Stomach (tissue), 9 donors: Measurements from ENCODE around the gene CCND1. TPM values are rescaled to one million over a fixed set of nuclear protein-coding genes. Genes with fewer than 3 reads are reported as not detected.

ENCODE experiments used
- DNase-seq, 2 donors: peaks; one replicate each; pipeline versions ENCODE4 v3.0.0 to v3.0.0-alpha.2; 2013 to 2019
- H3K27ac ChIP-seq, 5 donors: fragments of 200-600 bp in 4 of 5; sonication (generic) in 4 of 5; one replicate each; pipeline ENCODE4 v1.5.1; 2013 to 2019; ENCODE audit warnings: mild to moderate bottlenecking in 1 of 5, moderate library complexity in 1 of 5
- H3K27me3 ChIP-seq, 3 donors: fragments of 200-600 bp; sonication (generic); one replicate each; pipeline ENCODE4 v1.5.1; 2017 to 2019; ENCODE audit warnings: mixed run types in 1 of 3
- H3K36me3 ChIP-seq, 4 donors: fragments of 200-600 bp; sonication (generic); 1 replicate in 3 of 4; 2 replicates in 1 of 4; pipeline ENCODE4 v1.5.1; 2016 to 2019
- H3K4me1 ChIP-seq, 4 donors: fragments of 200-600 bp; sonication (generic); one replicate each; pipeline ENCODE4 v1.5.1; 2016 to 2019
- H3K4me3 ChIP-seq, 4 donors: fragments of 200-600 bp; sonication (generic) in 3 of 4; one replicate each; pipeline ENCODE4 v1.5.1; 2016 to 2019; ENCODE audit warnings: mild to moderate bottlenecking in 1 of 4
- H3K9me3 ChIP-seq, 4 donors: fragments of 200-600 bp; sonication (generic); one replicate each; pipeline ENCODE4 v1.5.1; 2016 to 2019
- EP300 ChIP-seq: sonication (generic); formaldehyde crosslinking; IDR thresholded peaks from one replicate; pipeline ENCODE4 v1.6.1; 2017; ENCODE audit warnings: antibody characterized with exemption
- POLR2A ChIP-seq, 4 donors: fragments of 450-650 bp; IDR thresholded peaks; one replicate each; pipeline ENCODE4 v1.6.1; 2016; ENCODE audit warnings: antibody characterized with exemption in 4 of 4, control low read depth in 2 of 4, mild to moderate bottlenecking in 1 of 4, moderate library complexity in 1 of 4
- POLR2AphosphoS5 ChIP-seq, 3 donors: sonication (generic); formaldehyde crosslinking; IDR thresholded peaks; one replicate each; pipeline ENCODE4 v1.6.1; 2016; ENCODE audit warnings: antibody characterized with exemption in 3 of 3
- WGBS, 5 donors: extraction: QIAGEN DNeasy Blood & Tissue Kit in 3 of 5; methylation state at CpG; one replicate each; pipeline versions ENCODE4 v1.1.5 to v1.1.7; 2013 to 2018; 5-methylcytosine and 5-hydroxymethylcytosine counted together
- intact Hi-C: fragments of 100-400 bp; cut with DNase I; formaldehyde crosslinking; loops from one replicate; pipeline ENCODE4 v1.15.1; 2023; ENCODE audit warnings: low total_unique reads
- polyA plus RNA-seq, 3 donors: library from polyadenylated mRNA; stranded (reverse); fragments of 200-250 nt; gene quantifications; one replicate each; pipeline ENCODE4 v1.2.3, GENCODE V29; 2013
- total RNA-seq, 5 donors: library from RNA; depleted of rRNA; stranded (reverse); fragments of >200 nt; gene quantifications; one replicate each; pipeline versions ENCODE4 v1.1.0 to v1.2.3, GENCODE V29; 2014 to 2016
- TF ChIP-seq, protein P1 (sequence below), 7 experiments: fragments of 450-650 bp in 4 of 7; fragments of 200-600 bp in 3 of 7; sonication (generic) in 3 of 7; IDR thresholded peaks; one replicate each; pipeline ENCODE4 v1.5.1; 2016 to 2019; ENCODE audit warnings: antibody characterized with exemption in 7 of 7, control low read depth in 2 of 7, mild to moderate bottlenecking in 1 of 7
- donor health status: healthy with polysubstance abuse.
- donor health status: Bipolar disorder and iron deficiency.
- donor health status: healthy.

The CCND1 gene
- total and polyA plus RNA-seq, 8 donors, result 17.6 to 293 (median 55.1) TPM

DNA sequence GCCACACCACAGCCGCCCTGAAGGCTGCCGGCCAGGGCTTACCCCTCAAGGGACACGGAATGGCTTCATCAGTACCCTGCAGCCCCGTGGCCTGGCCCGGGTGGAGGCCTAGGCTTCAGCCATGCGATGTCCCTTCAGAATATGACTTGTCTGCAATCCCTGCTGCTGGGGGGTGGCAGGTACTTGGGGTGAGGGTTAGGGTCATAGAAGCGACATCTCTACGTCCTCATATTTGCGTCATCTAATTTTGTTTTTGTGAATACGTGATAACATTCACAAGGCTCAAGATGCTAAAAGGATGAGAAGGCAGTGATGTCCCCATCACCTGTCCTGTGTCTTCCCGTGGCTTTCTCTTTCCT lies 6.4 kb downstream of the CCND1 start:
- TF ChIP-seq POLR2A (IDR thresholded peaks at IDR 0.05), result no peak
- no peak for TF ChIP-seq EP300
- TF ChIP-seq, protein P1, sequence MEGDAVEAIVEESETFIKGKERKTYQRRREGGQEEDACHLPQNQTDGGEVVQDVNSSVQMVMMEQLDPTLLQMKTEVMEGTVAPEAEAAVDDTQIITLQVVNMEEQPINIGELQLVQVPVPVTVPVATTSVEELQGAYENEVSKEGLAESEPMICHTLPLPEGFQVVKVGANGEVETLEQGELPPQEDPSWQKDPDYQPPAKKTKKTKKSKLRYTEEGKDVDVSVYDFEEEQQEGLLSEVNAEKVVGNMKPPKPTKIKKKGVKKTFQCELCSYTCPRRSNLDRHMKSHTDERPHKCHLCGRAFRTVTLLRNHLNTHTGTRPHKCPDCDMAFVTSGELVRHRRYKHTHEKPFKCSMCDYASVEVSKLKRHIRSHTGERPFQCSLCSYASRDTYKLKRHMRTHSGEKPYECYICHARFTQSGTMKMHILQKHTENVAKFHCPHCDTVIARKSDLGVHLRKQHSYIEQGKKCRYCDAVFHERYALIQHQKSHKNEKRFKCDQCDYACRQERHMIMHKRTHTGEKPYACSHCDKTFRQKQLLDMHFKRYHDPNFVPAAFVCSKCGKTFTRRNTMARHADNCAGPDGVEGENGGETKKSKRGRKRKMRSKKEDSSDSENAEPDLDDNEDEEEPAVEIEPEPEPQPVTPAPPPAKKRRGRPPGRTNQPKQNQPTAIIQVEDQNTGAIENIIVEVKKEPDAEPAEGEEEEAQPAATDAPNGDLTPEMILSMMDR (IDR thresholded peaks at IDR 0.05), result no peak
- no peak for TF ChIP-seq POLR2AphosphoS5 (IDR thresholded peaks at IDR 0.05)
- WGBS, 5 donors, result 86 to 92% (median 90%) methylated on average over 6 to 11 of the region's 11 CpGs
- no peak overlapping the region for H3K4me3 ChIP-seq
- no peak for DNase-seq
- no peaks in the 10 kb centered on the region for H3K9me3 ChIP-seq
- intact Hi-C loops, result loop anchor here (5.0 to 10.0 kb wide), 2 partner anchors 363 to 545 kb away; no protein-coding TSS in a partner anchor
- peaks cover 14 to 76% (median 63%) of the 10 kb centered on the region in 4 donors for H3K36me3 ChIP-seq
- H3K4me1 ChIP-seq, result peaks cover 22 to 31% (median 29%) of the 10 kb centered on the region in 4 donors
- peaks cover 0 to 35% (median 0%) of the 10 kb centered on the region in 3 donors for H3K27me3 ChIP-seq
- no peak overlapping the region for H3K27ac ChIP-seq

DNA sequence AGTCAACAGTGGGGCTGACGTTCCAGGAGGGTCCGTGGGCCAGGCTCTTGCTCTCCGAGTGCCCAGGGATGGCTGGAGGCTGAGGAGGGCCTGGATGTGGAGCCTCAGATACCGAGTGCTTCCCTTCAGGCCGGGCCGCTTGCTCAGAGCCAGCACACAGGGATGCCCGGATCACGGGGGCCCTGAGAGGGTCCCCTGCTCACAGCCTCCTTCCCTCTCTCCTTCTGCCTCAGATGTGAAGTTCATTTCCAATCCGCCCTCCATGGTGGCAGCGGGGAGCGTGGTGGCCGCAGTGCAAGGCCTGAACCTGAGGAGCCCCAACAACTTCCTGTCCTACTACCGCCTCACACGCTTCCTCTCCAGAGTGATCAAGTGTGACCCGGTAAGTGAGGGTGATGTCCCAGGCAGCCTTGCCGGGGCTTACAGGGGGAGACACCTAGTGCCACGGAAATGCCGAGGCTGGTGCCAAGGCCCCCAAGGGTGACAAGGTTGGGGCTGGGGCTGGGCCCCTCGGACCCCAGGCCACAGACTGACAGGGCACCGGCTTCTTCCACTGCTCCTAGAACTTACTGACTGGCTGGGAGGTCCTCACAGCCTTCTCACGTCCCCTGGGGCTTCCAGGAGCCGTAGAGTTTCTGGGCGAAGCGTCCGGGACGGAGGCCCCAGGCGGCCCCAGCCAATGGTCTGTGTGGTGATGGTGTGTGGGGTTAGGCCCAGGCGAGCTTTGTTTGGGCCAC lies 7.0 kb downstream of the CCND1 start:
- Histone ChIP-seq H3K9me3 (no peaks in the 10 kb centered on the region), H3K4me1 (peaks cover 18 to 26% (median 24%) of the 10 kb centered on the region in 4 donors), H3K27ac (no peak overlapping the region), H3K27me3 (peaks cover 0 to 30% (median 0%) of the 10 kb centered on the region in 3 donors), H3K36me3 (peaks cover 14 to 82% (median 68%) of the 10 kb centered on the region in 4 donors), H3K4me3 (no peak overlapping the region)
- 80 to 92% (median 82%) methylated on average over 24 to 28 of the region's 28 CpGs for WGBS, 5 donors
- TF ChIP-seq, protein P1 (IDR thresholded peaks at IDR 0.05), result no peak
- no peak for TF ChIP-seq POLR2AphosphoS5 (IDR thresholded peaks at IDR 0.05)
- no peak for TF ChIP-seq EP300
- TF ChIP-seq POLR2A (IDR thresholded peaks at IDR 0.05), result no peak
- intact Hi-C loops, result loop anchor here (5.0 to 10.0 kb wide), 2 partner anchors 363 to 546 kb away; no protein-coding TSS in a partner anchor
- no peak for DNase-seq

DNA sequence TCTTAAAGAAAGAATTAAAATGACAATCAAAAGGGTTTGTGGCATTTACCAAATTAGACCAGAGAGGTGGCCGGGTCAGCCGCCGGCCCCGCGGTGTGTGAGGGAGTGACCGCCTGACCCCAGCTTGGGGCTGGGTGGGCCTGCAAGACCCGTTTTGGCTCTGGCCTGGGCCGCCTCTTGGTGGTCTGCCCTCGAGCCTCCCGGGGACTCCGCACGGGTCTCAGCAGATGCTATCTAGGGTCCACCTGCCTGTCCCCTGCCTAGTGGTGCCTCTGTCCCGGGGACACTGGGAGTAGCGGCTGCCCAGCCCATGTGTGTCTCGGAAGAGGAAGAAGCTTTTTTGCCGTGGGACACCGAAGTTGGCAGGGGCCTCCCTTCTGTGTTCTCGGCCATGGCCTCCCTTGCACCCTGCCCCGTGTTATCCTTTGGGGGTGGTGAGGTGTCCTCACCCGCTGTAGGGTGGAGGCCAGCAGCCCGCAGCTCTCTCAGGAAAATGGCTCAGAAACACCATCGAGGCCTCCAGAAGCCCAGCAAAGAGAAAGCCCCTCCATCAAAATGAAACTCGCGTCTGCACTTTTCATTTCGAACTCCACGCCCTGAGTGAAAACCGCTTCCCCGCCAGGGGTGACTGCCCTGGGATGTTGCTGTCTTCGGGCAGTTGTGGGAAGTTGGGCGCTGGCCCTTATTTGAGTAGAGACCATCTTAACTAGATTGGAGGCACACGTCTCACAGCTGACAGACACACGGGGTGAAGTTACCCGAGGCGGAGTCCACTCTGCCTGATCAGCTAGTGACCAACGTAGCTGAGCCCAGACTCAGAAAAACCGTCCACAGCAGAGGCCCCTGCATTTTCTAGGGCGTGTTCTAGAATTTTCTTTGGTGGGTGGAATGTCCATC lies 8.0 kb downstream of the CCND1 start:
- peaks cover 0 to 21% (median 0%) of the 10 kb centered on the region in 3 donors for H3K27me3 ChIP-seq
- TF ChIP-seq EP300, result no peak
- no peak for TF ChIP-seq POLR2AphosphoS5 (IDR thresholded peaks at IDR 0.05)
- TF ChIP-seq, protein P1 (IDR thresholded peaks at IDR 0.05), result no peak
- no peak for TF ChIP-seq POLR2A (IDR thresholded peaks at IDR 0.05)
- no peak overlapping the region for H3K4me3 ChIP-seq
- no peak for DNase-seq
- peaks cover 8 to 16% (median 14%) of the 10 kb centered on the region in 4 donors for H3K4me1 ChIP-seq
- intact Hi-C loops, result loop anchor here (5.0 to 10.0 kb wide), 2 partner anchors 364 to 547 kb away; no protein-coding TSS in a partner anchor
- H3K36me3 ChIP-seq, result peaks cover 14 to 92% (median 76%) of the 10 kb centered on the region in 4 donors
- WGBS, 5 donors, result 87 to 90% (median 89%) methylated on average over 36 to 37 of the region's 37 CpGs
- H3K9me3 ChIP-seq, result no peaks in the 10 kb centered on the region
- H3K27ac ChIP-seq, result no peak overlapping the region

DNA sequence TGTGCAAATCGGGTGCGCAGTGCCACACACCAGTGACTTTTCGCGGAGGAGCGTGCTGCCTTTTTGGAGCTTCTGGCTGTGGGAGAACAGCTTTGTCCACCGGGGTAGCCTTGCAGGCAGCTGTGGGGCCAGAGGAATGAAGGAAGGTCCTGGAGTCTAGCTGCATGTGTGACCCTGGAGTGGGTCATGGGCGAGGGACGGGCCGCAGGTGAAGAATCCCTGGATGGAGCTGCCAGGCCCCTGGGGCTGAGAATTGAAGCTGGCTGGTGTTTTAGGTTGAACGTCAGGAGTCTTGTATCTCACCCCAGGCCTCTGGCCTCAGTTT lies 8.6 kb downstream of the CCND1 start:
- DNase-seq, result no peak
- TF ChIP-seq POLR2AphosphoS5 (IDR thresholded peaks at IDR 0.05) (no peak), POLR2A (IDR thresholded peaks at IDR 0.05) (no peak), EP300 (no peak)
- TF ChIP-seq, protein P1 (IDR thresholded peaks at IDR 0.05), result no peak
- peaks cover 14 to 97% (median 78%) of the 10 kb centered on the region in 4 donors for H3K36me3 ChIP-seq
- no peak overlapping the region for H3K4me3 ChIP-seq
- H3K27me3 ChIP-seq, result peaks cover 0 to 15% (median 0%) of the 10 kb centered on the region in 3 donors
- H3K4me1 ChIP-seq, result peaks cover 2 to 13% (median 10%) of the 10 kb centered on the region in 4 donors
- no peaks in the 10 kb centered on the region for H3K9me3 ChIP-seq
- no peak overlapping the region for H3K27ac ChIP-seq
- WGBS, 5 donors, result 90 to 94% (median 92%) methylated on average over 10 of the region's 10 CpGs
- intact Hi-C loops, result loop anchor here (5.0 to 10.0 kb wide), 2 partner anchors 365 to 547 kb away; no protein-coding TSS in a partner anchor
